ENCODE results near the gene BRSK2.

Gene BRSK2

DNA sequence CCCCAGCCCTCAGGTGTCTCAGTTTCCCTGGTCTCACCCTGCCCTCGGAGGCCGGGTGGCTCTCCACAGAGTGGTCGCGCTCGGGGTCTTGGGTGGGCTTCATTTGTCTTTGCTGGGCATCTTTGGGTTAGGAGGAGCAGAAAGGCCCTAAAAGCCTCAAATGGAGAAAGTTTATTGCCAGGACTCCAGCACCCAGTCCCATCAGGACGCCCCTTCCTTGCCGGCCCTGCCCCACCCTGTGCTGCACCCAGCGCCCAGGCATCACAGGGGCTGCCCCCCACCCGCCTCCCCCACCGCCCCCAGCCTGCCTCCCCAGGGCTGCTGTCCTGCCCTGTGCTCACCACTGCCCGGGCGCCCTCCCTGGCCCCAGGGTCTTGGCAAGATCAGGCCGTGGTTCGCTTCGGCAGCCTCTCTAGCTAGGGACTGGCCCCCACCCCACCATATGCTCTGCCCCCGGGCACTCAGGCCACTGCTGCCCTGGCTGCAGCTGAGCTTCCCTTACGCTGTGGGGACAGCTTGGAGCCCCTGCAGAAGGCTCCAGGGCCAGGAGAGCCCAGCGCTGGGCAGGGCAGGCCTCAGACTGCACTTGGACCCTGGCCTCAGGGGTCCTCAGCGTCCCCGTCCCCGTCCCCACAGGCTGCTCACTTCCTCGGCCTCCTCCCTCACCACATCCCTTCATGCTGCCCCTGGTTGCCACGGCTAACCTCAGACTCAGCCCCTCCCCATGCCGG, 65.5 kb downstream of the BRSK2 start:
- no peak for DNase-seq

DNA sequence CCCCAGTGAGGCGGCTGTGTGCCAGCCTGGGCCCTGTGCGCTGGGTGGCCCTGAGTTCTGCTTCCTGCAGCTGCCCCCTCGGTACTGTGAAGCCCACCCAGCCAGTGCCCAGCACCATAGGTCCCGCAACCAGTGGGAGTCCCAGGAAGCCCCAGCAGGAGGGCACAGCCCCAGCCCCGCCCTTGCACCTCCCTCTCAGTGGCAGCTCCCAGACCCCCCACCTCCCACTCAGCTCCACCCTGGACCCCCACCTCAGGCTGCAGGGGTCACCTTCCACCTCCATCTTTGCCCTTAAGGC, 66.0 kb downstream of the BRSK2 start:
- DNase-seq, result no peak

DNA sequence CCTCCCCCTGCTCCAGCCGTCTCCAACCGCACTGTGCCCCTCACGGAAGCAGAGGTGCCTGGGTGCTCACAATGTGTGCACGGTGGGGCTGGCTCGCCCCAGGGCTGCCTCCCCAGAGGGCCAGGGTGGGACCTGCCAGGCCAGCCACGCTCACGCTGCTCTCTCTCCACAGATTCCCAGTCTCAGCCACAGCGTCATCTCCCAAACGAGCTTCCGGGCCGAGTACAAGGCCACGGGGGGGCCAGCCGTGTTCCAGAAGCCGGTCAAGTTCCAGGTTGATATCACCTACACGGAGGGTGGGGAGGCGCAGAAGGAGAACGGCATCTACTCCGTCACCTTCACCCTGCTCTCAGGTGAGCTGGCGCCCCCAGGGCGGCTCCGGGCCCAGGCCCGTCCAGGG, 66.4 kb downstream of the BRSK2 start:
- DNase-seq, result no peak

DNA sequence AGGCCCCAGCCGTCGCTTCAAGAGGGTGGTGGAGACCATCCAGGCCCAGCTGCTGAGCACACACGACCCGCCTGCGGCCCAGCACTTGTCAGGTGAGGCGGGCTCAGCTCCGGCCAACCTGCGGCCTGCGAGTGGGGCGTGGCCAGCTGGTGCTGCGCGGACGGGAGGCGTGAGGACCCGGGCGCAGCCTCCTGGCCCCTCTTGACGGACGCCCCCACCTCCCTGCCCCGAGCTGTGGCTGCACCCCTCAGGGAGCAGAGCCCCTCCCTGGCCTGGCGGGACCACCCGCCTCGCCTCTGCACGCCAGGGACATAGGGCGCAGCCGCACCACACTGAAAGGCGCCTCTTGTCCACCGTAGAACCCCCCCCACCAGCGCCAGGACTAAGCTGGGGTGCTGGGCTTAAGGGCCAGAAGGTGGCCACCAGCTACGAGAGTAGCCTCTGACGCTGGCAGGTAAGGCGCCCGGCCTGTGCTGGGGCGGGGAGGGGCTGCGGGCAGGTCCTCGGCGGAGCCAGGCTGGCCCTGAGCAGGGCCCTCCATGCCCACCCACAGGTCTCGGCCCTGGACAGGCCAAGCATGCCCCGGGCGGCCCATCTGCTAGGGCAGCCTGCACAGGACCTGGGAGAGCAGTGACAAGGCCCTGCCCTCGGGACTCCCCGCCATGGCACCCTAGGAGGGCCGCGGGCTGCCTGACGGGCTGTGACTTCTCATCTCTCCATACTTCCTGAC, 67.0 kb downstream of the BRSK2 start:
- DNase-seq, result no peak

DNA sequence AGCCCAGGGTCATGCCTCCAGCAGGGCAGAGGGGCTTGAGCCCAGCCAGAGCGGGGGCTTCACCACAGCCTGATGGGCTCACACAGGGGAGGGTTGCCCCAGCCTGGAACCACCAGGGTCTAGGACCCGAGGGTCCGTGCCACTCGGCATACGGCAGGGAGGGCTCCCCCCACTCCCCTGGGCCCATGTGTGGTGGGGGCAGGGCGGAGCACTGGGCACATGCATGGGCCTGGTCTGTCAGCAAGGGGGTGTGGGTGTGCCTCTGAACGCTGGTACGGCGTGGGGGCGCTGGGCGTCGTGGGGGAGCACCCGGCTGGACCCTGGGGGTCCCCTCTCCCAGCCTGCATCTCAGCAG, 67.6 kb downstream of the BRSK2 start:
- DNase-seq, result no peak

DNA sequence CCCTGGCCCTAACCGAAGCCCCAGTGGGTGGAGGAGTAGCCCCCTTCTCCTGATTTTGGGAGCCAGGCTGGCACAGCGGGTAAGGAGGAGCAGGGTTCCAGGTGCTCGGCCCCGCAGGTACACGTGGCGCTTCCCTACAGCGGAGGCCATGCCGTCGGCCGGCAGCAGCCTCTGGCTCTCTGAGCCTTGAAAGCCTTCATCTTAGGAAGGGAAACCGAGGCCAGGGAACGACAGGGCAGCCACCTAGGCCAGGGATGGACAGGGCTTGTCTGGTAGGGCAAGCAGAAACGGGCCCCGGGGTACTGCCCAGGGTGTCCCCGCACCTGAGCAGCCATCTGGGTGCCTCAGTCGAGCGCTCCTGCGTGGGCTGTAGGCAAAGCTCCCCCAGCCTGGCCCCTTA, 68.1 kb downstream of the BRSK2 start:
- DNase-seq, result no peak

DNA sequence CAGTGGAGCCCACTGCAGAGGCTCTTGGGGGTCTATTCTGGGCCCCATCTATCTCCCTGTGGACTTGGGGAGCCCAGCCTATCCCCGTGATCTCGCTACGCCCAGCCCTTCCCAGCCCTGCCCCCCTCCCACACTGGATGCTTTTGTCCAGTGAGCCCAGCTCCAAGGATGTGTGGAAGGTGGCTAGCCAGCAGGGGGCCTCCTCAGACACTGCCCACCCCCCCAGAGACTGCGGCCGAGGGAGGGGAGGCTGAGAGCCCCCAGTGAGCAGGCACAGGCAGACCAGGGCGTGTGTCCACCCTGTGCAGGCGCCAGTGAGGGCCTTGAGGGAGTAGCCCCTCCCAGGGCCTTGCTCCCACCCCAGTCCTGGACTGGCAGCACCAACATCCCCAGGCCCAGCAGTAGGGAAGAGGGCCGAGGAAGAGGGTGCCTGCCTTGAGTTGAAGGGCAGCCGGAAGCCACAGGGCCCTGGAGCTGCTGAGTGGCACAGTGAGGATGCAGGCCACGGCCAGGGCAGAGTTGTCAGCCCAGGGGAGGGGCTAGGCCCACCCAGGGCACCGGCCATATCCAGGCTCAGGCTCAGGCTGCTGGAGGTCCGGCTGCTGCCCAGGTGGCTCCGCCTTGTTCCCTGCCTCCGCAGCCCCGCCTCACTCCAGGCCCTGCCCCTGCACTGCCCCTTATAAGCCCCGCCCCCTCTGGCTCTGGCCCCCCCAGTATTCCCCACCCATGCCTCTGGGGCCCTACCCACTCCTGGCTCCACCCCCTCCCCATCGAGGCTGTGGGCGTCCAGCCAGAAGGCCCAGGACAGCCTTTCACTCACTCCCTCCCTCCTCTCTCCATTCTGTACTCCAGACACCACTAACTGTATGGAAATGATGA, 68.8 kb downstream of the BRSK2 start:
- DNase-seq, result no peak

DNA sequence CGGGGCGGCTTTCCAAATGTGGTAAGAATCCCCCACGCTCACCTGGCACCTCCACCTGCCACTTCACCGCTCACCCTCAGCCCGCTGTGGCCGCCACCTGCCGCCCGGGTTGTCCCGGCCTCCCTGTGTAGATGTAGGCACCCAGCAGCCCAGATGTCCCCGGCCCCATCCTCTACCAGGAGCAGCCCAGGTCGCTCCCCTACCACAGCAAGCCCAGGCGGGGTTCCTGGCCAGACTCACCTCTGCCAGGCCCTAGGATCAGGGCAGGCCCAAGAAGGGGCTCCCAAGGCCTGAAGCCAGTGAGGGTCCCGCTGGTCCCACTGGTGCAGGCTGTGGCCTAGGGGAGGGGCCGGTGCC, 69.5 kb downstream of the BRSK2 start:
- DNase-seq, result no peak

DNA sequence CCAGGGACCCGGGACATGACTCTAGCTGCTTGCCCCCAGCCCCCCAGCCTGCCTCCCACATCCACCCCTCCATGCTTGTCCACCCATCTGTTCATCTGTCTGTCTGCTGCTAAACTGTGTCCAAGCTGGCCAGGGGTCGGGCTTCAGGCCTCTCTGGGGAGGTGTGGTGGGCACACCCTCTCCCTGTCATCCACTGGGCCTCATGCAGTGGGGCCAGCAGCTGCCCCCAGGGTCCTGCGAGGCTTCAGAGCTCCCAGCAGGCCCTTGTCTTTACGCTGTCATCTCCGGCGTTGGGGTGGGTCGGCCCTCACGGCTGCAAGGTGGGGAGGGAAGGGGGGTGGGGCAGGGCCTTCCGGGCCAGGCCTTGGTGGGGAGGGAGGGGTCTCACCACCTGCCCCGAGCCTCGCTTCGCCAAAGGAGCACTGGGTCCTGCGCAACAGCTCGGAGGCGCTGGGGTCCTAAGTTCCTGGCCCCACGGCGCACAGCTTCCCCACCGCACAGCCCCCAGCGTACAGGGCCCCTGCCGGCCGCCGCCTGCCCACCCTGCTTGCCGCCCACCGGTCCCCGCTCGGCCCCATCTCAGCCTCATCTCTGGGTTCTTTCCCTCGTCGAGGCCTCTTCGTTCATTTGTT, 70.1 kb downstream of the BRSK2 start:
- DNase-seq, result no peak

DNA sequence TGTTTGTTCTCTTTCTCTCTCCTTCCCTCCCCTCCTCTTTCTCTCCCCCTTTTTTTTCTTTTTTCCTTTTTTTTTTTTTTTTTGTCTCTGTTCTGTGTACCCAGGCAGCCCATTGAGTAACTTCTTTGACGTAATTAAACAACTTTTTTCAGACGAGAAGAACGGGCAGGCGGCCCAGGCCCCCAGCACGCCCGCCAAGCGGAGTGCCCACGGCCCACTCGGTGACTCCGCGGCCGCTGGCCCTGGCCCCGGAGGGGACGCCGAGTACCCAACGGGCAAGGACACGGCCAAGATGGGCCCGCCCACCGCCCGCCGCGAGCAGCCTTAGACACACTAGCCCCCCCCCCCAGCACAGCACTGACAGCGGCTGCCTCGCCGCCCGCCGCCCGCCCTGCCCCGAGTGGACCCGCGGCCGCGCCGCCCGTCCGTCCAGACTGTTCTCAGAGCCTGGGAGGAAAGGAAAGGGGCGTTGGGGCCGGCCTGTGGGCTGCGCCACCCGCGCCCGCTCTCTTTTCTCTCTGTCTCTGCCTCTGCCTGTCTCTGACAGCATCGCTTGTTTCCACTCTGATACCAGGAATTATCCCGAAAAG, 70.8 kb downstream of the BRSK2 start:
- DNase-seq, result no peak

DNA sequence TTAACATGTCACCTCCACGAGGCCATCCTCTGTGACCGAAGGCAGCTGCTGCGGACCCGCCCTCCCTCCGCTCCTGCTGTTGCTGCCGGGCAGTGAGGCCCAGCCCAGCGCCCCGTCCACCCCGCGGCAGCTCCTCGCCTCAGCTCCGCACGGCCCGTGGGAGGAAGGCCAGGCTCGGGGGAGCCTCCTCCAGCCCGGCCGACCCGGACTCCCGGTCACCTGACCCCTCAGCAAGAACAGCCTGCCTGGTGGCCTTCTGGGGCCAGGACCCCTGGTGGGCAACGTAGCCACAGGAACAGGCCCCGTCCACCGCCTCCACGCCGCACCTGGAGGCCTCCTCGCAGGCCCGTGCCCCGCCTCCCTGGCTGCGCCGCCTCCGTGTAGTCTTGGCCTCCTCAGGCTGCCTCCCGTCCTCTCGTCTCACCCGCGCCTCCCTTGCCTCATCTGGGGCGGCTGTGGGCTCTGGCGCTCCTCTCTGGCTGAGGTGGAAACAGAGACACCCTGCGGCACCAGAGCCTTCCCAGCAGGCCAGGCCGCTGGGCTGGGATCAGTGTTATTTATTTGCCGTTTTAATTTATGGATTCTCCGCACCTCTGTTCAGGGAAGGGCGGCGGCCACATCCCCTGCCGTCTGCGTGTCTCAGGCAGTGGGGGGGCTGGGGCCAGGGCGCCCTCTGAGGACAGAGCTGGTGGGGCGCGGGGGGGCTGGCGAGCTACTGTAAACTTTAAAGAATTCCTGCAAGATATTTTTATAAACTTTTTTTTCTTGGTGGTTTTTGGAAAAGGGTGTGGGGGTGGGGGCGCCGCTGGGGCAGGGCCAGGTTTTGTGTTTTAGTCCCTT, 71.5 kb downstream of the BRSK2 start:
- DNase-seq, result no peak

DNA sequence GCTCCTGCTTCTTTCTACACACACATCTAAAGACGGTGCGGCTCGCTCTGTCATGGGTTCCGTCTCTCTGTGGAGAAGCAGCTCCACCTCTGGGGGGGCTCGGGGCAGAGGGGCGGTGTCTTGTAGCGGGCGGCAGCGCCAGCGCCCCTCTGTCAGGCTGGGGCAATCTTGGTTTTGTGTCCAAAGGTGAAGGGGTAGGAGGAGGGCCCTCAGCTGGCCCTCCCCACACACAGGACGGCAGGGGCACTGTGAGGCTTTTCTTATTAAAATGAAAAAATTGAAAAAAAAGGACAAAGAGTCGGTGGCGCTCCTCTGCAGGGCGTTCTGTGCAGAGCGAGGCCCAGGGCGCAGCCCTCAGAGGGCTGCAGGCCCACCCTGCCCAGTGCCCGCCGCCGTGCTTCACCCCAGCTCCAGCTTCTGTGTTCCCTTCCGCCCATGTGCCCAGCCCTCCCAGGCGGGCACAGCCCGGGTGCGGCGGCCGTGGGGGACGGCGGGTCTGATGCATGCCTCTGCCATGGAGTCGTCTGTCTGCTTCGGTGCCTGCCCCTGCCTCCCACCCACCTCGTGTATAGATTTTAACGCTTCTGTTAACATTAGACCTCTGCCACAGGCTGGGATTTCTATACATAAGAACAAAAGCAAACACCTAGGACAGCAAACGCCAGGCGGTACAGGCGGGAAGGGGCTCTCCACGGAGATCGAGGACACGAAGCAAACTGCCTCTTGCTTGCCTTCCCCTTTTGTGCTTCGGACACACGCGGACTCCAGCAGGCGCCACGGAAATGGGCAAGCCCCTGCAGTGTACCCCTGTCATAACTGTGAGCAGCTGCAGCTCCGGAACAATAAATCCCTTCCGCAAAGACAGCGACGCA, 72.3 kb downstream of the BRSK2 start:
- DNase-seq, result no peak

DNA sequence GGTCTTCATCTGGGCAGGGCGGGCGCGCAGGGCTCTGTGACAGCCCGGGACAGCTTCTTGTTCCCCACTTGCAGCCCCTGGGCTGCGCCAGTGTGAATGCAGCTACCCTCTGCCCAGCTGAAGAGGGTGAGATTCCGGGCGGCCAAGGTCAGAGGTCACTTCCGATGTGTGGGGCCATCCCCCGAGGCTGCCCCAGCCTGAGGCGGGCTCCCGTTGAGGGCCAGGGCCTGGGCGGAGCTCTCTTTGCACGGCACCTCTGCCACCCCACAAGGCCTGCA, 72.9 kb downstream of the BRSK2 start:
- DNase-seq, result no peak

DNA sequence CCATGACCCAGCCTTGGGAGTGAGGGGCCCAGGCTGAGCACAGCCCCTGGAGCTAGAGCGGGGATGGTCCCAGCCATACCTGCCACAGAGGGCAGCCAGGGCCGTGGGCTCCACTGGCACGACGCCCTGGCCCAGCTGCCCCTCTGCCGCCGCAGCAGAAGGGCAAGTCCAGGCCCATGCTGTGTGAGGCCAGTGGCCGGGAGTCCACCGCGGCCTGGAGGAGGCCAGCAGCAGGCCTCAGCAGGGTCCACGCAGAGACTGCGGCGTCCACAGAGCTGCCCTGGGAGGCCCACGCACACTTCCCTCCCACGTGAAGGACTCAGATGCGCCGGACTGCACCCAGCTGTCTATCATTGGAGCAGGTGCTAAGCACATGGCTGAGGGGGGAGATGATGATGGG, 73.3 kb downstream of the BRSK2 start:
- DNase-seq, result no peak

DNA sequence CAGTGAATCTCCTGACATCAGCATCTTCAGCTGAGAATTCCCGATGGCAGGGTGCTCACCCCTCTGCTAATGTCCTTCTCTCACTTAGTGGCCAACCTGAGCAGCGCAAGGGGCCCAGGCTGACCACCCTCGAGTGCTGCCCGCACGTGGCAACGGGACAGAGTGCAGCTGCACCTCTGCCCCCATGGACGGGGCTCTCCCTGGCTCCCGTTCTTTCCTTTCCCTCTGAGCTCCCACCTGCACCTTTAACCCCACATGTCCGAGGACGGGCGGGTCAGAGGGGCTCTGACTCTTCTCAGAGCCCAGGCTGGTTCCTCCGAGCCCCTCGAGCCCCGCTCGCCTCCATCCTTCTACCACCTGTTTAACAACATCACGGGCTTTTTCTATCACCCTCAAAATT, 77.0 kb downstream of the BRSK2 start:
- DNase-seq, result no peak

DNA sequence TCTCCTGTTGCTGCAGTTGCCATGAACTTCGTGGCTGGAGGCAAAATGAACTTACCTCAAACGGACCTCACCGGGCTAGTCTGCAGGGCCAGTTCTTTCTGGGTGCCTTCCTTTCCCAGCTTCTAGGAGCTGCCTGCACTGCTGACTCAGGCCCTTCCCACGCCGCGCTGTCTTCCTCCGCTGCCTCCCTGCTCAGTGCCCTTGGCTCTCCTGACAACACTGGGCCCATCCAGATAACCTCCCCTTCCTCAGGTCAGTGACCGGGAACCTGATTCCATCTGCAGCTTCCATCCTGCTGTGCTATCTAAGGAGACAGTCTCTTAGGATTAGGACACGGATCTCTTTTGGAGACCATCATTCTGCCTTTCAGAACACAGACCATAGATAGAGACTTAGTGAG, 77.5 kb downstream of the BRSK2 start:
- no peak for DNase-seq

DNA sequence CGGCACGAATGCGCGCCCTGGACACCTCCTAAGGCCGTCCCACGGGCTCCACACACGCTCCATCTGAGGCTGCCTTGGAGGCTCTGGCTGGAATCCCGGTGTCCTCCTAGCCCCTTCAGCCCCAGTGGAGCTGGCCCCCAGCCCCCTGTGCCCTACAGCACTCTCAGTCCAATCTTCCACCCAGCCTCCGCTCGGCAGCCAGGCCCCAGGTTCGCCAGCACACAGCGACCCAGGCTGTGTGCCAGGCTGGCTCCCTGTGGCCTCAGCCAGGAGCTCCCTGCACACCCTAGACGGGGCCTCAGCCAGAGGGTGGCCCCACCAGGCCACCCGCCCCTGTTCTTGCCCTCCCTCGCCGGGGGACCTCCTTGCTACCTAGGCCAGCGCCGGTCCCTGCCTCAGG, 78.3 kb downstream of the BRSK2 start:
- no peak for DNase-seq

DNA sequence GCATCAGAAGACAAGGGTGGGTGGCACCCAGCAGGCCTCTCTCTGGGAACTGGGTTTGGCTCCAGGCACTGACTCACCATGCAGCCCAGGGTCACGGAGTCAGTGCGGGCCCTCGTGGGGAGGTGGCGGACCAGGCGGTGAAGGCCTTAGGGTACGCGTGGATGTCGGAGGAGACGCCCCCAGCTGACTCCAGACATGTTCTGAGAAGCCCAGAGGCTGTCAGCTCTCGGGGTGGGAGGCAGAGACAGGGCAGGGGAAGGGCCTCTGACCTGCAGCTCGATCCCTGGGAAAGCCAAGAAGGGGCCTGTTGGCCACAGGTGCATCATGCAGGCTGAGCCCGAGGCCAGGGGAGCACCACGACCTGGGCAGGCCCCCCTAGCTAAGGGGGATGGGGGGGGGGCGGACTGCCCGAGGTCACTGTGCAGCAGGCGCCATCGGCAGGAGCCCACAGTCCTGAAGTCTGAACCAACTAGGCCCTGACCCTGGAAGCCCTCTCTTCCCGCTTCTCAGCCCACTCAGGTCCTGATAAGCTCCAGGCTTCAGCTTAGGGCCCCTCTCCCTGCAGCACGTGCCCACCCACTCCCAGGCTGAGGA, 78.8 kb downstream of the BRSK2 start:
- DNase-seq, result no peak

DNA sequence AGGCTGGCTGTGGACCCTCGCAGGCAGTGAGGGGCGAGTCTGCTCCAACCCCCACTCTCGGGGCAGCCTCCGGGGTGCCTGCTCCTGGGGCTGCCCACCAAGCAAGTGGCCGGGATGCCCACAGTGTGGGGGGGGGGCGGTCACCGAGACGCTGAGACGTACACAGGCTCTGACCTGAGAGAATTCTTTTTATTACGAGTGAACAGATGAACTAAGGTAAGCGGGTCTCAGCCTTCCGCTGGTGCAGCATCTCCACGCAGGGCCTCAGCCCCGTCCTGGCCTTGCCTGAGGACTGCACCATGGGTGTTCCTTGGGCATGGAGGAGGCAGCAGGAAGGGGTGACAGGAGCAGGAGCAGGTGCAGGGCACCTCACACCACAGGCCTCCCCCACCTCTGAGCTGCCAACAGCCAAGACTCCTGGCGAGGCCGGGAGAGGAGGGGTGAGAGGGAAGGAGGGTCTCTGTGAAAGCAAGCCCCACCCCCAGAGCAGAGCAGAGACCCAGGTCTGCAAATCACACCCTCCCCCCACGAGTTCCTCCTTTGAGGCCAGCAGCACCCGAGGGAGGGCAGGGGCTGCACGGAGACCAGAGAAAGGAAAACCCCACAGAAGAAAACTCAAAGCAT, 79.7 kb downstream of the BRSK2 start:
- no peak for DNase-seq

DNA sequence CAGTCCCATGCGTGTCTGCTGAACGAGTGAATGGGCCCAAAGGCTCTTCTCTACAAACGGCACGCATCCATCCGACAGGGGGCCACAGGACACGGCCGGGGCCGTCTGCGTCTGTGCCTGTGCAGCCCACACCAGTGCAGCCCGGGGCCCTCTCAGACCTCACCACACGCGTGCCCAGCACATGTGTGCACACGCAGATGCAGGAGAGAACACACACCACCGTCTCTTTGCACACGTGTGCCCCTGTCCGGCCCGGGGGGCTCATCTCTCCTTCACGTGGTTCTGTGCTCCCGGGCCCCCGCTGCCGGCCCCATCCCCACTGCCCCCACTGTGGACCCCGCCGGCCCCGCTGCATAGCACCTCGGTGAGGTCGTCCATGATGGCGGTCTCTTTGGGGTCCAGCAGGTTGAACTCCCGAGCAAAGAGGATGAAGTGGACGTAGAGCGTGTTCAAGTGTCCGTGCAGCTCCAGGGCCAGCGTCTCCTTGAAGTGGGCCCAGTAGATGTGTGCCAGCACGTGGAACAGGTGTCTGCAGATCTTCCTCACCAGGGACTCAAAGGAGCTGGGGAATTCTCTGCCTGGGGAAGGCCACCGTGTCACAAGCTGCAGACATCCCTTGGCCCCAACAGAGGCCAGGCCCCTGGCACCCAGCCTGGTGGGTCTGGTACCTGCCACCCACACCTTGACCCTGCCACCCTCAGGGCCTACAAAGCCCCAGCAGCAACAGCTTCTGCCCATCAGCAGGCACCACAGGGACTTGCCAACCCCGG, 80.4 kb downstream of the BRSK2 start:
- no peak for DNase-seq

Data from GF-D8 (cell line).